HFFc6 (cell line): ENCODE results near the gene TUBA3D. TPM values are rescaled to one million over a fixed set of nuclear protein-coding genes. Genes with fewer than 3 reads are reported as not detected.
"Not testable (repeated sequence)": the region's sequence is repeated elsewhere in the genome, so short reads cannot be mapped to it uniquely, and the experiment has no call there.

Experiments used
- DNase-seq: peaks from one replicate; pipeline ENCODE4 v3.0.0-alpha.2; 2018
- H3K27ac Mint-ChIP-seq: 2 replicates; pipeline ENCODE4 v1.8.0; 2020; ENCODE audit warnings: mild to moderate bottlenecking, mixed read lengths
- H3K27me3 Mint-ChIP-seq: 2 replicates; pipeline ENCODE4 v1.8.0; 2021; ENCODE audit warnings: mild to moderate bottlenecking, moderate library complexity, mixed read lengths; ENCODE audit not compliant: insufficient read depth
- H3K36me3 Mint-ChIP-seq: 2 replicates; pipeline ENCODE4 v1.8.0; 2021; ENCODE audit warnings: low read depth, mixed read lengths
- H3K4me1 Mint-ChIP-seq: 2 replicates; pipeline ENCODE4 v1.8.0; 2020; ENCODE audit warnings: low read depth, mixed read lengths
- H3K4me3 Mint-ChIP-seq: 2 replicates; pipeline ENCODE4 v1.8.0; 2020; ENCODE audit warnings: mild to moderate bottlenecking, moderate library complexity, mixed read lengths
- H3K9me3 Mint-ChIP-seq: 2 replicates; pipeline ENCODE4 v1.8.0; 2020; ENCODE audit warnings: mild to moderate bottlenecking, mixed read lengths
- CTCF ChIP-seq: fragments of 200-600 bp; sonication (generic); IDR thresholded peaks from 2 replicates; pipeline ENCODE4 v1.5.0; 2021; ENCODE audit warnings: antibody characterized with exemption, mild to moderate bottlenecking
- microRNA-seq: library from miRNA; unstranded; fragments of <30 nt; microRNA quantifications from one replicate; pipeline ENCODE4, GENCODE V29; 2019
- total RNA-seq, 6 experiments: library from RNA; stranded (reverse); fragmentation: NEBNext Ultra II Directional; extraction: Animal tissue kit (Norgen Biotek cat#: 25700); gene quantifications; 2 replicates in 1 of 6; 3 replicates in 5 of 6; pipeline ENCODE4 v1.2.3, GENCODE V29; 2021

Gene TUBA3D
- total RNA-seq, 6 experiments from 2014 or later: not detected

GRCh38 chr2:131530626-131531344 lies 54.9 kb downstream of the TUBA3D start:
- DNase-seq, H3K36me3 Mint-ChIP-seq, H3K27ac Mint-ChIP-seq, H3K4me3 Mint-ChIP-seq, H3K9me3 Mint-ChIP-seq, H3K27me3 Mint-ChIP-seq, H3K4me1 Mint-ChIP-seq: not testable (repeated sequence)
- TF ChIP-seq CTCF: peak; percentile 38

DNA sequence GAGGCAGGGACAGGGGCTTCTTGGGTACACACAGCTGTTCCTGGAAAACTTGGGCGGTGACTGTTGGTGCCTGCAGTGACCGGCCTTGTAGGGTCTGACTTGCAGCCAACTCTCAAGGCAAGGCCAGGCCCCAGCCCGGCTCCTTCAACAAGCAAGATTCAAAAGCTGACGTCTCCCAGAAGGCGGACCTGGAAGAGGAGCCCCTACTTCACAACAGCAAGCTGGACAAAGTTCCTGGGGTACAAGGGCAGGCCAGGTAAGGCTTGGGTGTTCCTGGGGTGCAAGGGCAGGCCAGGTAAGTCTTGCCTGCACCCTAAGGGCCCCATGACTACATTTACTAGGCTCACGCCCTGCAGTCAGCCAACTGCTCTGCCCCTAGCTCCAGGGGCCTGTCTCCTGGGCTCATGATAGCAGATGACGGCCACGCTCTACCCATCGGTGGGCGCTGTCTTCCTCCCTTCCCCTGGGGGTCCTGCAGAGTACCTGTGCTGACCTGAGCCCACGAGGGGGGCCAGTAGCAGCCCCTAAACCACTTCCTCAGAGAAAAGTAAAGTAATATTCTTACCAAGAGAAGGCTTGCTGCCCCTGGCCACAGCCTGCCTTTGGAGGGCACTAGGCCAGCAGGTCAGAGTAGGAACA lies 55.7 kb downstream of the TUBA3D start:
- H3K4me3 Mint-ChIP-seq, DNase-seq, H3K27ac Mint-ChIP-seq, H3K9me3 Mint-ChIP-seq, H3K4me1 Mint-ChIP-seq, H3K36me3 Mint-ChIP-seq, H3K27me3 Mint-ChIP-seq: not testable (repeated sequence)

Small RNA genes lying within 50 kb of the gene (microRNA-seq; reads per million reads assigned to microRNA genes)
- not detected for gene MIR4784

Other genes starting within 250 kb of the TUBA3D start
- under 1 TPM in 3 of 6 experiments, not detected in 3; 0.07 to 0.13 (median 0.10) TPM for gene RAB6D, start 112.0 kb upstream of the TUBA3D start, total RNA-seq
- 100 to 1,000 TPM in 1 of 6 experiments, 10 to 100 TPM in 5; 82.2 to 109 (median 95.8) TPM for gene MZT2A, start 16.3 kb downstream of the TUBA3D start, total RNA-seq
- gene CCDC74A, start 51.8 kb downstream of the TUBA3D start, total RNA-seq: 1 to 10 TPM; 5.6 to 8.2 (median 7.3) TPM